Measurements from ENCODE around the gene TOGARAM2. TPM values are rescaled to one million over a fixed set of nuclear protein-coding genes. Genes with fewer than 3 reads are reported as not detected.

Gene TOGARAM2
- total RNA-seq, 1 donor from 2014 or later = not detected

GRCh38 chr2:28993206-28993960 lies 12.3 kb downstream of the TOGARAM2 start:
- Histone ChIP-seq H3K4me3 (ENCODE audit: low read depth, low read length) (no peak overlapping the region), H3K27me3 (ENCODE audit: control insufficient read depth, insufficient read depth, low read length) (no peaks in the 10 kb centered on the region), H3K36me3 (ENCODE audit: control insufficient read depth, insufficient read depth, low read length) (no peaks in the 10 kb centered on the region)
- DNase-seq (ENCODE audit: low read depth) = no peak
- no peak for TF ChIP-seq CTCF (IDR thresholded peaks at IDR 0.05; ENCODE audit: insufficient read depth, low read length, poor library complexity, severe bottlenecking)

GRCh38 chr2:28994074-28994473 lies 13.0 kb downstream of the TOGARAM2 start:
- no peak for TF ChIP-seq CTCF (IDR thresholded peaks at IDR 0.05; ENCODE audit: insufficient read depth, low read length, poor library complexity, severe bottlenecking)
- no peak for DNase-seq (ENCODE audit: low read depth)
- H3K36me3 ChIP-seq (ENCODE audit: control insufficient read depth, insufficient read depth, low read length) = no peaks in the 10 kb centered on the region
- no peaks in the 10 kb centered on the region for H3K27me3 ChIP-seq (ENCODE audit: control insufficient read depth, insufficient read depth, low read length)
- H3K4me3 ChIP-seq (ENCODE audit: low read depth, low read length) = no peak overlapping the region

GRCh38 chr2:28994679-28995078 lies 13.6 kb downstream of the TOGARAM2 start:
- TF ChIP-seq CTCF (IDR thresholded peaks at IDR 0.05; ENCODE audit: insufficient read depth, low read length, poor library complexity, severe bottlenecking) = no peak
- Histone ChIP-seq H3K4me3 (ENCODE audit: low read depth, low read length) (no peak overlapping the region), H3K27me3 (ENCODE audit: control insufficient read depth, insufficient read depth, low read length) (no peaks in the 10 kb centered on the region), H3K36me3 (ENCODE audit: control insufficient read depth, insufficient read depth, low read length) (no peaks in the 10 kb centered on the region)
- no peak for DNase-seq (ENCODE audit: low read depth)

GRCh38 chr2:28995765-28996750 lies 15.0 kb downstream of the TOGARAM2 start:
- Histone ChIP-seq H3K27me3 (ENCODE audit: control insufficient read depth, insufficient read depth, low read length) (no peaks in the 10 kb centered on the region), H3K4me3 (ENCODE audit: low read depth, low read length) (no peak overlapping the region), H3K36me3 (ENCODE audit: control insufficient read depth, insufficient read depth, low read length) (no peaks in the 10 kb centered on the region)
- DNase-seq (ENCODE audit: low read depth) = no peak
- TF ChIP-seq CTCF (IDR thresholded peaks at IDR 0.05; ENCODE audit: insufficient read depth, low read length, poor library complexity, severe bottlenecking) = no peak

- no peaks in the 10 kb centered on the region for H3K36me3 ChIP-seq (ENCODE audit: control insufficient read depth, insufficient read depth, low read length)
- DNase-seq (ENCODE audit: low read depth) = no peak
- no peak for TF ChIP-seq CTCF (IDR thresholded peaks at IDR 0.05; ENCODE audit: insufficient read depth, low read length, poor library complexity, severe bottlenecking)
- no peak overlapping the region for H3K4me3 ChIP-seq (ENCODE audit: low read depth, low read length)
- no peaks in the 10 kb centered on the region for H3K27me3 ChIP-seq (ENCODE audit: control insufficient read depth, insufficient read depth, low read length)
Observed at GRCh38 chr2:28997237-28997846, 16.2 kb downstream of the TOGARAM2 start.

Measured in kidney epithelial cell (primary cell).